ENCODE measurements around the gene ANKS4B.
A peak's percentile ranks its signal among the peaks of the same experiment; 100 is the strongest.
"Not testable (repeated sequence)": the region's sequence is repeated elsewhere in the genome, so short reads cannot be mapped to it uniquely, and the experiment has no call there.

The ANKS4B gene

GRCh38 chr16:21233521-21234150 lies at the start of gene ANKS4B:
Gene ANKS4B (plus strand): TSS chr16:21233699. CDS start chr16:21233738, 39 bp downstream.
- DNase-seq = no peak

DNA sequence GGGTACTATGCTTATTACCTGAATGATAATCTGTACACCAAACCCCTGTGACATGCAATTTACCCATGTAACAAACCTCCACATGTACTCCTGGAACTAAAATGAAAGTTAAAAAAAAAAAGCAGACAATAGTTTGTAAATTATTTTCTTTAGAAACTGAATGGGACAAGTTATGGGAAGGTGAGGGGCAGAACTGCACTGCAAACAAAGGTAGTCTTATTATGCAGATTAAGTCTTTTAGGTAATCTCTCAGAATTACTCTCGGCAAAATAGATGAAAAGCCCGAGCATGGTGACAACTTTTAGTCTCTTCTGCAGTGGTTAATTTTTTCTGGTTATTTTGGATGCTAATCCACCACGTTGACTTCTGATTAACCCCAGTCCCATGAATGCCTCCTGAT lies 49.5 kb upstream of the ANKS4B start:
- DNase-seq = no peak

- no peak for DNase-seq
Observed at GRCh38 chr16:21184834-21185233, 48.7 kb upstream of the ANKS4B start.

GRCh38 chr16:21185659-21186325 lies 47.7 kb upstream of the ANKS4B start:
- DNase-seq = no peak

DNA sequence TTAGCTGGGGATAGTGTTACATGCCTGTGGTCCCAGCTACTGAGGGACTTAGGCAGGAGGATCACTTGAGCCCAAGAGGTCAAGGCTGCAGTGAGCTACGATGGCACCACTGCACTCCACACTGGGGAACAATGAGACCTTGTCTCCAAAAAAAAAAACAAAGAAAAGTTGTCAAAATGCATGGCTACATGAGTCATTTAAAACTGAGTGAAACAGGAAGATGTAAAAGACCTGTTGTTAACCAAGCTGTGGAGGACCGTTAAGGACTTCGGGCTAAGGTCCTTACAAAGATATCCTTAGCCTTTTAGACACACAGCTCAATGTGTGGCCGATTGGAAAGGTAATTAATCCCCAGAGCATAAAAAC lies 47.2 kb upstream of the ANKS4B start:
- DNase-seq = no peak

DNA sequence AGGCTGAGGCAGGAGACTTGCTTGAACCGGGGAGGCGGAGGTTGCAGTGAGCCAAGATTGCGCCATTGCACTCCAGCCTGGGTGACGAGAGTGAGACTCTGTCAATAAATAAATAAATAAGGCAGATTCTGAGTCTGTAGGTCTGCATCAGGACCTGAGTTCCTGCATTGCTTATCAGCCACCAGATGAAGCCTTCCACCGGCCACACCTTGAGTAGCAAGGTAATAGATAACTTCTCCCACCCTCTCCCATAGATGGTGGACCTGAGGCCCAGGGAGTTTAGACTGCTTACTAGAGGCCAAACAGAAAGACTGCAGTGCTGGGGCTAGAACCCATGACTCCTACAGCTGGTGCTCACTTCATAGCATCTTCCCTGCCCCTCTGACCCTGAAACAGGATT lies 44.2 kb upstream of the ANKS4B start:
- DNase-seq = no peak

GRCh38 chr16:21190013-21190412 lies 43.5 kb upstream of the ANKS4B start:
- no peak for DNase-seq

- DNase-seq = peak; percentile 6
Observed at GRCh38 chr16:21190599-21190998, 42.9 kb upstream of the ANKS4B start.

- no peak for DNase-seq
Observed at GRCh38 chr16:21192991-21193390, 40.5 kb upstream of the ANKS4B start.

DNA sequence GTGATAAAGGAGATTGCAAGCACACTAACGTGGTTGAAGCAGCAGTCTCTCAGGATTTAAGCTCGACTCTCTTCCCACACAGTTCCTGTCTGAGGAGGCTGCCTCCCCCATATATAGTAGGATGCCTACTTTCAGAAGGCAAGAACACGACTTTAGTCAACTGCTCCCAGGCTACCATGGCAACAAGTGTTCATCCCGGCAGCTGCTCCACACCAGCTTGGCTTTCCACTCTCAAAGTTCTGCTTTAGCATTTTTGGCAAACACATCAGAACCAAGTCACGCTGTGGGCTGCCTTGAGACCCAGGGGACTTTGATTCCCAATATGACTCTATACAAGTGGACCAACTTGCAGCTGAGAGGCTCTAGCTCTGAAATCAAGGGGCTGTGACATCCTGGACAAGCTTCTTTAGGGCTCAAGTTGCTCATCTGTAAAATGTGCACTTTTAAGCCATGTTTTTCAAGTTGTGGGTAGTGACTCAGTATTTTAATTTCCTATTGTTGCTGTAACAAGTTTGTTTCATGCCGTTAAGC lies 38.7 kb upstream of the ANKS4B start:
- DNase-seq = peak; percentile 29

DNA sequence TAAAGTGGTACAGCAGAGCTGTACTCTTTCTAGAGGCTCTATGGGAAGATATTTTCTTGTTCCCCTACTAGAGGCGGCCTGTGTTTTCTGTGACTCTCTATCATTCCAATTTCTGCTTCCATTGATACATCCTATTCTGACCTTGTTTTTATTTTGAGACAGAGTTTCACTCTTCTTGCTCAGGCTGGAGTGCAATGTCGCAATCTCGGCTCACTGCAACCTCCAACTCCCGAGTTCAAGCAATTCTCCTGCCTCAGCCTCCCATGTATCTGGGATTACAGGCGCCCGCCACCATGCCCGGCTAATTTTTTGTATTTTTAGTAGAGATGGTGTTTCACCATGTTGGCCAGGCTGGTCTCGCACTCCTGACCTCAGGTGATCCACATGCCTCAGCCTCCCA lies 38.2 kb upstream of the ANKS4B start:
- not testable (repeated sequence) for DNase-seq

DNA sequence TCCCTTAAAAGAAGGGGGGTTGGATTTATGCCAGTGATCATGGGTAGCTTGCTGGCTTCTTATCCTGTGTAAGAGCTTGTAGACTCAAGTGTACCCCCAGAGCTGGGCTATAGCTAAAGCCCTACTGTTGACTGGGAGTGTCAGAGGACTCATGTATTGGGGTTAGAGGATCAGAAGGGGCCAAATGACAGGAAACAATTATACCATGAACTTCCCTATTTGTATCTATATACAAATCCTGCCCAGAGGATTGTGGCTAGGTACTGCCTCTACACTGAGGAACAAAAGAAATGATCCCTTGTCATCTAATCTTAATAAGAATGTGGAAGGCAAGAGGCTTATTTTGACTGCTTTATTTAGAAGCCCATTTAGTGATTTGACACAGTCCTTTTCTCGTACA lies 36.4 kb upstream of the ANKS4B start:
- no peak for DNase-seq

GRCh38 chr16:21197621-21198020 lies 35.9 kb upstream of the ANKS4B start:
- no peak for DNase-seq

DNA sequence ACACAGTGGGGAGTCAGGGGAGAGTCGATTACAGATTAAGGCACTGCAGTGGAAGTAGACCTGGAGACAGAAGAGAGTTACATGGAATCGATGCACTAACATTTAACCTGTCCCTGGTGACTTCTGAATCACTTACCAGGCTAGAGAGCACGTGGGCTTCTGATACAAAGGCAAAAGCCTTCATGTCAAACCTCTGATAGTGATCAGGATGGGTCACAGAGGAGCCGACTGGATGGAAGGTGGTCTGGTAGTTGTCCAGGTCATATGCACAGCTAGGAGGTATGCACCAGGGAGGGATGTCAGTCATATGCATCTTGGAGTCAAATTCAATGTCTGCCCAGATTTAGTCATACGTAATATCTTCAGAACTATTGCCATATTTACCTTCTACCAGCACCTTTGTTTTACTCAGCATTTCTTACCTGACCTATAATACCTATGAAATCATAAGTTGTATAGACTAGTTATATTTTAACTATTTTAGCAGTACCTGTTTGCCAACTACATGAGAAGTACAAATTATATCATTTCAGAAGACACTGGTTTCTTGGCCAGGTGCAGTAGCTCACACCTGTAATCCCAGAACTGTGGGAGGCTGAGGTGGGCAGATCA lies 33.8 kb upstream of the ANKS4B start:
- no peak for DNase-seq

GRCh38 chr16:21203155-21203797 lies 30.2 kb upstream of the ANKS4B start:
- DNase-seq = peak; percentile 69

DNA sequence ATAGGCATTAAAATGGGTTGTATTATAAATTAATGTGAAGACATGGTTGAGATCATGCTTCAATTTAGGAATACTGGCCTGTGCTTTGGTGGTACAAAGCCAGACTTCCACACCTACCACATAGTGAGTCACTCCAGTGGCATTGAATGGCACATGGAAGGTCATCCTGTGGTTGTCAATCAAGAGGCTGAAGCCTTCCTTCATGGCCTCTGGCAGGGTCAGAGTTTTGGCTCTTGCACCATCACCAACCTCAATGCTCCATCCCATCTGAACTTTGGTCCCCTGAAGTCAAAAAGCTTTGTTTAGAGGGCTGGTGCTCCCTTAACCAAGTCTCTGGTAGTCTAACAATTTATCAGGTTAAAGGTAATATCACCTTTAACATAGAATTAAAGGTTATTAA lies 28.2 kb upstream of the ANKS4B start:
- no peak for DNase-seq

DNA sequence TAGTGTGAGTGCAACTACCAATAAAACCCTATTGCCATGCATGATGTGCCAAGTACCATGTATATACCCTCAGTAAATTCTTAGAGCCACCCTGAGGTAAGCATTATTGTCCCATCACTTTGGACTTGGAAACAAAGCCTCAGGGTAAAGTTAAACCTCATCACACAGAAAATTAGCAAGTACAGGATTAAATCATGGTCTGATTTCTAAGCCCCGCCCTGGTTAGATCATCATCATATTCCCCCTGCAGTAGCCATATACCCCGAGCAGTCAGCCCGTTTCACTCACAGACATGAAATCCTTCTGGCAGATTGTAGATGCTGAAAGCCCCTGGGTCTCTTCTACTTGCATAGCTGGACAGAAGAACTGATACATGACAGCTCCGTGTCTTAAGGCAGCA lies 26.9 kb upstream of the ANKS4B start:
- DNase-seq = no peak

GRCh38 chr16:21208446-21209230 lies 24.9 kb upstream of the ANKS4B start:
- no peak for DNase-seq

GRCh38 chr16:21211486-21211885 lies 22.0 kb upstream of the ANKS4B start, which contains the start of gene ZP2:
Gene ZP2 (minus strand): TSS chr16:21211574. CDS start chr16:21211547, 27 bp downstream.
- DNase-seq = no peak

- no peak for DNase-seq
Observed at GRCh38 chr16:21214086-21214485, 19.4 kb upstream of the ANKS4B start.

GRCh38 chr16:21217121-21217520 lies 16.4 kb upstream of the ANKS4B start:
- DNase-seq = no peak

DNA sequence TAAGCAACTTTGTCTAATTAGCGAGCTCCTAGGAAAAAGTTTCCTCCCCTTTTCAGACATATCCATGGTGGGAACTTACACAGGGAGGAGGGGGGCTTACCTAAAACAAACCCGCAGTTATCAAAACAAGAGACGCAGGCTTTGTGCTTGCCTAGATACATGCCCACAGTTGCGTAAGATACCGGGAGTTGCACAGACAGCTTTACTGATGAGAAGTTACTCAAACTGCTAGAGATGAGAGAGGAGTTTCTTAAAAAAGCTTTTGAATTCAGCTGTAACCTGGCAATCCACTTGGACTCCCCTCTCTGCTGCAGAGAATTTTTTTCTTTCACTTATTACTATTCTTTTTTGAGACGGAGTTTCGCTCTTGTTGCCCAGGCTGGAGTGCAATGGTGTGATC lies 15.3 kb upstream of the ANKS4B start:
- DNase-seq = no peak

DNA sequence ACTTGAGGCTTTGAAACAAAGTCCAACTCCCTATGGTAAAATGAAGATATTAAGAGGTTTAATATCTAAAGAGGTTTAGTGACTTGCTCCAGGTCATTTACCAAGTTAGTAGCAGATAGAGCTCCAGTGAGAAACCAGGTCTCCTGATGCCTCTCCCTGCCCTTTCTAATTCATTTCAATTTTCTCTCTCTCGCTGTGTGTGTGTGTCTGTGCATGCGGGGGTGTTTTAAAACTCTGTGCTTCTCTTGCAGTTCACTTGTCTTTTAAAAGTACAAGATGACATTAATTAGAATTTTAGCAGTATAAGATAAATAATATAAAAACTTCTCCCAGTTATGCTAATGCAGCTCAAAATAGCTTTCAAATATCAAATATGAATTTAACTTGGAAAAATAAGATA lies 13.9 kb upstream of the ANKS4B start:
- no peak for DNase-seq

Data from eye (tissue), 1 donor.